22Rv1 (cell line): ENCODE measurements around the gene SHISA3.

ENCODE experiments used
- ZFX ChIP-seq: fragments of 450-650 bp; IDR thresholded peaks from 2 replicates; pipeline ENCODE4 v1.6.1; 2017; ENCODE audit warnings: antibody characterized with exemption, borderline replicate concordance
- TF ChIP-seq, protein P1 (sequence below): fragments of 450-650 bp; IDR thresholded peaks from 2 replicates; pipeline ENCODE4 v1.5.1; 2017; ENCODE audit warnings: mild to moderate bottlenecking

- TF ChIP-seq, protein P1, sequence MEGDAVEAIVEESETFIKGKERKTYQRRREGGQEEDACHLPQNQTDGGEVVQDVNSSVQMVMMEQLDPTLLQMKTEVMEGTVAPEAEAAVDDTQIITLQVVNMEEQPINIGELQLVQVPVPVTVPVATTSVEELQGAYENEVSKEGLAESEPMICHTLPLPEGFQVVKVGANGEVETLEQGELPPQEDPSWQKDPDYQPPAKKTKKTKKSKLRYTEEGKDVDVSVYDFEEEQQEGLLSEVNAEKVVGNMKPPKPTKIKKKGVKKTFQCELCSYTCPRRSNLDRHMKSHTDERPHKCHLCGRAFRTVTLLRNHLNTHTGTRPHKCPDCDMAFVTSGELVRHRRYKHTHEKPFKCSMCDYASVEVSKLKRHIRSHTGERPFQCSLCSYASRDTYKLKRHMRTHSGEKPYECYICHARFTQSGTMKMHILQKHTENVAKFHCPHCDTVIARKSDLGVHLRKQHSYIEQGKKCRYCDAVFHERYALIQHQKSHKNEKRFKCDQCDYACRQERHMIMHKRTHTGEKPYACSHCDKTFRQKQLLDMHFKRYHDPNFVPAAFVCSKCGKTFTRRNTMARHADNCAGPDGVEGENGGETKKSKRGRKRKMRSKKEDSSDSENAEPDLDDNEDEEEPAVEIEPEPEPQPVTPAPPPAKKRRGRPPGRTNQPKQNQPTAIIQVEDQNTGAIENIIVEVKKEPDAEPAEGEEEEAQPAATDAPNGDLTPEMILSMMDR: no peak
- TF ChIP-seq ZFX: no peak
These were observed 49.5 kb downstream of the SHISA3 start for GRCh38 chr4:42446823-42447222.
